Liver (tissue), 3 donors: ENCODE measurements around the gene MVB12B.

Experiments
- CTCF ChIP-seq: fragments of 150-350 bp; IDR thresholded peaks from 2 replicates; pipeline ENCODE4 v1.5.1; 2017; ENCODE audit warnings: improper control_type of control experiment, low read depth, low read length; ENCODE audit not compliant: missing input control
- GABPA ChIP-seq, 2 donors: IDR thresholded peaks in 1 of 2; conservative IDR thresholded peaks in 1 of 2; 2 replicates each; pipeline ENCODE4 v1.6.1; 2016; ENCODE audit warnings: antibody characterized with exemption in 2 of 2, mild to moderate bottlenecking in 1 of 2, moderate library complexity in 1 of 2
- JUND ChIP-seq, 2 donors: IDR thresholded peaks; 2 replicates each; pipeline ENCODE4 v1.6.1; 2016; ENCODE audit warnings: antibody characterized with exemption in 2 of 2
- MAX ChIP-seq: IDR thresholded peaks from 2 replicates; pipeline ENCODE4 v1.6.1; 2016; ENCODE audit warnings: antibody characterized with exemption
- NR2F2 ChIP-seq: IDR thresholded peaks from 2 replicates; pipeline ENCODE4 v1.6.1; 2016; ENCODE audit warnings: antibody characterized with exemption
- RAD21 ChIP-seq, 2 donors: IDR thresholded peaks; 2 replicates each; pipeline ENCODE4 v1.6.1; 2016; ENCODE audit warnings: antibody characterized with exemption in 2 of 2, mild to moderate bottlenecking in 2 of 2
- REST ChIP-seq: IDR thresholded peaks from 2 replicates; pipeline ENCODE4 v1.6.1; 2016; ENCODE audit warnings: antibody characterized with exemption, mild to moderate bottlenecking
- SP1 ChIP-seq: IDR thresholded peaks from 2 replicates; pipeline ENCODE4 v1.6.1; 2018; ENCODE audit warnings: antibody characterized with exemption, mild to moderate bottlenecking
- TAF1 ChIP-seq: conservative IDR thresholded peaks from 2 replicates; pipeline ENCODE4 v1.6.1; 2016; ENCODE audit warnings: antibody characterized with exemption, mild to moderate bottlenecking
- YY1 ChIP-seq: IDR thresholded peaks from 2 replicates; pipeline ENCODE4 v1.6.1; 2016; ENCODE audit warnings: antibody characterized with exemption, mild to moderate bottlenecking
- donor health status: healthy.
- donor health status: healthy.

DNA sequence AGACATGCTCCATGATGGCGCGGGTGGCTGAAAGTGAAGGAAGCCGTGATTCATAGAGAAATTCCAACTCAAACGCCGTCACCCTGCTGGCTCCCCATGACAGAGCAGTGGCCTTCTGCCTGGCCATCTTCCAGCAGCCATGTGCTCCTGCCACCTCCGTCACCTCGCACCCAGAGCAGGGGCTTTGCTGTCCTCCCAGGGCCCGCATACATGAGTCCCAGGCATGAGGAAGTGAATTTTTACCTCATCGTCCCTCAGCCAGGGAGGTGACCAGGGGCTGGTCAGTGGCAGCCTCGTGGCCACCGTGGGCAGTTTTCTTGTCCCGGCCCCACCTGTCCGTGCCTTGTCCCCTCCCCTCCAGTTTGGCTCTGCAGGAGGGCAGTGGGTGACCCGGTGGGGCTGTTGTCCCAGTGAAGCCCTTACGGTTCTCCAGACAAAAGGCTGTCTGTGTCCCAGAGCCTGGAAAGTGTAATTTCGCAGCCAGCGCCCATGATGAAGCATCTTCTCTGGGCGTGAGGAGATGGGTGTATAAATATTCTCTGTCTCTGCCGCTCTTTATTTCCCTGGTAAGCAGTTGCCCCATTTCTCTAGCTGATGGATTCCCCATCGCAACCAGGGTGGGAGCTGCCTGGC is 163.1 kb downstream of the MVB12B start:
- TF ChIP-seq CTCF (no peak), TAF1 (no peak), YY1 (no peak), MAX (no peak), RAD21 (IDR thresholded peaks at IDR 0.05) (no peak), REST (no peak), JUND (IDR thresholded peaks at IDR 0.05) (no peak), SP1 (no peak), GABPA (IDR thresholded peaks at IDR 0.05 in 1 of 2, conservative IDR thresholded peaks at IDR 0.05 in 1 of 2) (no peak), NR2F2 (no peak)
